GM18502 (cell line): ENCODE measurements around the gene GFPT1.
"Not testable (repeated sequence)": the region's sequence is repeated elsewhere in the genome, so short reads cannot be mapped to it uniquely, and the experiment has no call there.

Source experiments
- ATAC-seq: cut with Tn5 transposase; IDR thresholded peaks from one replicate; pipeline ENCODE4 v1.9.1; 2021; ENCODE audit warnings: mild to moderate bottlenecking; ENCODE audit not compliant: unreplicated experiment, poor library complexity

The GFPT1 gene

DNA sequence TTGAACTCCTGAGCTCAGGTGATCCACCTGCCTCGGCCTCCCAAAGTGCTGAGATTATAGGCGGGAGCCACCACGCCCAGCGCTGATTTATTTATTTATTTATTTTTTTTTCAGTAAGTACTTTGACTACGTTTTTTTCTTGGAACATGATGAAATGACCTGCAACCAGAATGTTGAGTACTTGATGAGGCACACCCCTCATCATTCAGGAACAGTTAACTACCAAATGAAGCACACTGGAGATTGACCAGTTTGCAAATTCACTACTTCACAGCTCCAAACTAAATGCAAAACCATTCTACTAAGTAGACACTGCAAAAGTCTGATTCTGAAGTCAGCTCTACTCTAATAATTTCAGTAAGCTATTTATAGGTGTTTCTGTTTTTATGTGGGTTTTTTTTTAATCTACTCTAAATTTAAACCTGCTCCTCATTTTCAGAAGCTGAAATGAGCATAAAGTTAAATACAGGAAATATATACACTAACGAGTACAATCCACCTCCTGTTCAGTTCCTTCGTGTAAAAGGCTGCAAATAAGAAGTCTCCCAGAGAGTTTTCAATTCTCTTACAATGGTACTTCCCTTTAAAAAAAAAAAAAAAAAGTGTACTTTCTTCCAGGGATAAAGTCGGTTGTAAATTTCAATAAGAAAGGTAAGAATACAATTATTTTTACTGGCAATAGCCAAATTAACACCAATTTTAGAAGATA lies 1.4 kb downstream of the GFPT1 start:
- no peak for ATAC-seq

- ATAC-seq: no peak
Measured at GRCh38 chr2:69384618-69385081, 2.4 kb downstream of the GFPT1 start.

DNA sequence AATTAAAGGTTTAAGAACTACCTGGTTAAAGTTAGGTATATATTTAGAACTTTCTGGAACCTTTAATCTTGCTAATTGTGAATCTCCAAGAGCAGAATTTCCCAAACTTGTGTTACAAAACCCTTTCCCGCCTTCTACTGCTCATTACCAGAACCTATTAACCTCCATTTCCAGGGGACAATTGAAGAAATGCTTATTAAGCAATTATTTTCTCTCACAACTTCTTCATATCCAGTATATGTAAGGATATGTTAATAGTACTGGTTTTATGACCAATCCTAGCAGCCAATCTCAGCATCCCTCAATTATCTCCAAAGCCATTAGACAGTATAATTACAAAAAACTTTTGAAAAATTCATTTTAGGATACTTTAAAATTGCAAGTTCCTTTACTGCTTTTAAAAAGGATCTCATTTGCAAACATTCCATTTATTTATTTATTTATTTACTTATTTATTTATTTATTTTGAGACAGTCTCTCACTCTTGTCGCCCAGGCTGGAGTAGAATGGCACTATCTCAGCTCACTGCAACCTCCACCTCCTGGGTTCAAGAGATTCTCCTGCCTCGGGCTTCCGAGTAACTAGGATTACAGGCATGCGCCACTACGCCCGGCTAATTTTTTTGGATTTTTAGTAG lies 3.7 kb downstream of the GFPT1 start:
- no peak for ATAC-seq

- ATAC-seq: no peak
Measured at GRCh38 chr2:69382547-69382946, 4.5 kb downstream of the GFPT1 start.

- no peak for ATAC-seq
Measured at GRCh38 chr2:69381337-69381737, 5.7 kb downstream of the GFPT1 start.

- no peak for ATAC-seq
Measured at GRCh38 chr2:69380072-69380917, 6.7 kb downstream of the GFPT1 start.

- ATAC-seq: no peak
Measured at GRCh38 chr2:69376403-69376802, 10.6 kb downstream of the GFPT1 start.

- ATAC-seq: no peak
Measured at GRCh38 chr2:69375494-69376353, 11.3 kb downstream of the GFPT1 start.

DNA sequence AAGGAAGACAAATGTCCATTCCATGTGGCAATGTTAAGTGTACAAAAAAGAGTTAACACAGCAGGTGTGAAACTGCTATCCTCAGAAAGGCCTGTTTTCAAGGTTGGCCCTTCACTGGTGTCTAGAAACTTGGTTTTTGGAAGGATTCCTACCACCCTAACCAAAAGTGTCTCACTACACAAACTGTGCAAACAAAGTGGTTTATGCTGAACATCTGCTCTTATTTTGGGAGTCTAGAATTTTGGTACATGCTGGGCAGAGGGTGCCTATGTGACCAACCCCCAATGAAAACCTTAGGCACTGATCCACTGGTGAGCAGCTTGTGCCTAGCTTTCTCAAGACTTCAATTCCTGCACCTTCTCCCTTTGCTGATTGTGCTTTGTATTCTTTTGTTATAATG lies 14.3 kb downstream of the GFPT1 start:
- ATAC-seq: no peak

DNA sequence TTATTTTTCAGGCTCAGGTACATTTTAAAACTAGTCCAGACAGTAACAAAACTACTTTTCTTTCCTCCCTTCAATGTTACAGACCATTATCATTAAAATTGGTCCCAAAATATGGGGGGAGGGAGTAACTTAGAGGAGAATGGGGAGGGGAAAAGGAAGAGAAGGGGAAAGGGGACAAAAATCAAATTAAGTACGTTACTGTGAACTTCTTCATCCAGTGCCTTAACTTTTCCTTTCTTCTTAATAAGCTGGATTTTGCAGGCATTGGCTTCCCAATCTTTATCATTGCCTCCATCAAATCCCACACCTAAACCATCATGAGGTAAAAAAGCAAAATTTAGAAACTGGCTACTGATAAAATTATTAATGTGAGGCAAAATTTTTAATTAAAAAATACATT lies 17.2 kb downstream of the GFPT1 start:
- no peak for ATAC-seq

DNA sequence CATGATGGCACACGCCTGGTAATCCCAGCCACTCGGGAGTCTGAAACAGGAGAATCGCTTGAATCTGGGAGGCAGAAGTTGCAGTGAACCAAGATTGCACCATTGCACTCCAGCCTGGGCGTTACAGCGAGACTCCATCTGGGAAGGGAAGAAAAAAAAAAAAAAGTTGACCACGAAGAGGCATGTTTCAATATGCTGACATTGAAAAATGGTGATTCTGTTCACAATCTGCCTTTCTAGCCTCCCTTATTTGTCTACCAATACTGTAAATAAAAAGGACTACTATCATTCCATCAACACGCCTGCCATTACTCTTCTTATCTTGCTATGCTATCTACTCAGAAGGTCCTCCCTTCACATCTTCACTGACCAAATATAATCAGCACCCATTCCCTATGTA lies 18.4 kb downstream of the GFPT1 start:
- no peak for ATAC-seq

DNA sequence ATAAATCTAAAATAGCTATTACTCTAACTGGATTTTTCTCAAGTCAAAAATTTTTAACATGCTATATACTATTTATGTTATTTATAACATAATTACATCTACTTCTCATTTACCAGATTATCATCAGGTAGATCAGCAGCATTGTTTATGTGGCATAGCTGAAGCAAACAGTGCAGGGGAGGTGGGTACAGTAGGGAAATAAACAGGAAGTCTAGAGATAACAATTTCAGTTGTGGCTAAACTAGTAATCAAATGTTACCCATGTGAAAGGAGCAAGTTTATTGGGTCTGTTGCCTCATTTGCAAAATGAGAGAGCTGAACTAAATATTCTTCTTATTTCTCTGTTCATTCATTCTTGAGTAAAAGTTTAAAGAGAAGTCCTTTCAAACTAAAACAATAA lies 27.7 kb downstream of the GFPT1 start:
- ATAC-seq: no peak

- no peak for ATAC-seq
Measured at GRCh38 chr2:69358914-69359313, 28.1 kb downstream of the GFPT1 start.

- no peak for ATAC-seq
Measured at GRCh38 chr2:69356471-69356870, 30.6 kb downstream of the GFPT1 start.

DNA sequence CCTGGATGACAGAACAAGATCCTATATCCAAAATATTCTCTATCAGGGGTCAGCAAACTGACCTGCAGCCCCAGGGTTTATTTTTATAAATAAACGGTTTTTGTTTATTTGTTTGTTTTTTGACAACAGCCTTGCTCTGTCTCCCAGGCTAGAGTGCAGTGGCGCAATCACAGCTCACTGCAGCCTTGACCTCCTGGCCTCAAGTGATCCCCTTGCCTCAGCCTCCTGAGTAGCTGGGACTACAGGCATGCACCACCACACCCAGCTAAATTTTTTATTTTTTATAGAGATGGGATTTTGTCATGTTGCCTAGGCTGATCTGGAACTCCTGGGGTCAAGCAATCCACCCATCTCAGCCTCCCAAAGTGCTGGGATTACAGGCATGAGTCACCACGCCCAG lies 32.1 kb downstream of the GFPT1 start:
- not testable (repeated sequence) for ATAC-seq

DNA sequence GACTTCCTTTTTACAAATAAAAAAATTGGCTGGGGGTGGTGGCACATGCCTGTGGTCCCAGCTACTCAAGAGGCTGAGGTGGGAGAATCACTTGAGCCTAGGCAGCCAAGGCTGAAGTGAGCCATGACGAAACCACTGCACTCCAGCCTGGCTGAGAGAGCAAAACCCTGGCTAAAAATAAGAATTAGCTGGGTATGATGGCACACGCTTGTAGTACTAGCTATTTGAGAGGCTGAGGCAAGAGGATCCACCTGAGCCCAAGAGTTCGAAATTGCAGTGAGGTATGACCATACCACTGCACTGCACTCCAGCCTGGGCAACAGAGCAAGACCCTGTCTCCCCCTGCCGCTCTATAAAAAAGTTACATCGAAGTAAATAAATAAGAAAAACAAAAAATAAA lies 33.7 kb downstream of the GFPT1 start:
- ATAC-seq: no peak

DNA sequence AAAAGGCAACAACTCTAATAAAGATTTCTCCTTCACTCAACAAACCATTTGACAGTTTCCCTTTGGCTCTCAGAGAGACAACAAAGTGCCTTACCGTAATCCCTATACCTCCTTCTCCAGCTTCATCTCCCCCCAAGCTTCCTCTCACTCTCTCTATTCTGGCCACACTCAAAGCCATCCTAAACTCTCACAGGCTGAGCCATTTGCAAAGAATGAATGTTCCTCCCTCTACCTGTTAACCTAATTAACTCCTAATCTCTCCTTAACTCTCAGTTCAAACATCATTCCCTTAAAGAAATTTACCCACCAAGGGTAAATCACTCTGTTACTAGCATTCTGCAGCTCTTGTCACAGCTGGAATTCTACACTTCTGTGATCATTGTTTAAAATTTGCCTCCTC lies 38.2 kb downstream of the GFPT1 start:
- no peak for ATAC-seq

- no peak for ATAC-seq
Measured at GRCh38 chr2:69345434-69345833, 41.6 kb downstream of the GFPT1 start.

- no peak for ATAC-seq
Measured at GRCh38 chr2:69344305-69344704, 42.7 kb downstream of the GFPT1 start.

DNA sequence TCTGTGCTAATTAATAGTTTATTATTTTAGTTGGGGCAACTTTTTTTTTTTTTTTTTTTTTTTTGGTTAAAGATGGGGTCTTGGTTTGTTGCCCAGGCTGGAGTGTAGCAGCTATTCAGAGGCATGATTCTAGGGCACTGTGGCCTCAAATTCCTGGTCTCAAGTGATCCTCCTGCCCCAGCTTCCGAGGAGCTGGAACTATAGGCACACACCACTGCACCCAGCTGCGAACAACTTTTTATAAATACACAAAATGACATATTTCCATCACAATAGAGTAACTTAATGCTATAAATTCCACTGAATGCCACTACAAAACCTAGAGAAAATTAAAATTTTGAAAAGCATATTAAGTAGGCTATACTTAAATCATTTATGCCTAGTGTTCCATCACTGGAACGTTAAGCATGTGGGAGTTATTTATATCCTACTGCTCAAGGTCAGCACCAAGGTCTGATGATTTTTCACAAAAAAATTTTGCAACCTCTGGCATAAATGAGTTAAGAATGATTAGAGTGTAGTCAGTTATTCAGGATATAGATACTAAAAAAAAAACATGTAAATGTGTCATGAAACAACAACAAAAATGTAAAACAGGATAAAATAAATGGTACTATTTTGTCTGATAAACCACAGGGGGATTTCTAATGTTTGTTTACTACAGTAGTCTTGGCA lies 46.8 kb downstream of the GFPT1 start:
- no peak for ATAC-seq
